Measurements from ENCODE around the gene INSR.

INSR gene

DNA sequence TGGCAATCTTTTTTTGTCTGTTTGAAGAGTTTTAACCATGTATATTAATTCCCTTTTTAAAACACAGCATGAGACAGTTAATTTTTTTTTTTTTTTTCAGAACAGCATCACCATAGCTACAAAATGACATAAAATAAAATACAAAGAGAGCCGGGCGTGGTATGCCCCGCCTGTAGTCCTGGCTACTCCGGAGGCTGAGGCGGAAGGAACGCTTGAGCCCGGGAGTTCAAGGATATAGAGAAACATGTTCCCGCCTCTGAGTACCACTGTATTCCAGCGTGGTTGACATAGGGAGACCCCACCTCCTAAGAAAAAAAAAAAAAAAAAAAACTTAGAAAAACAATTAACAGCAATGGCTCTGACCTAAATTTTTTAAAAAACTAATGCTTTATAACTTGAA, 10.0 kb upstream of the INSR start:
- TF ChIP-seq, protein P1, sequence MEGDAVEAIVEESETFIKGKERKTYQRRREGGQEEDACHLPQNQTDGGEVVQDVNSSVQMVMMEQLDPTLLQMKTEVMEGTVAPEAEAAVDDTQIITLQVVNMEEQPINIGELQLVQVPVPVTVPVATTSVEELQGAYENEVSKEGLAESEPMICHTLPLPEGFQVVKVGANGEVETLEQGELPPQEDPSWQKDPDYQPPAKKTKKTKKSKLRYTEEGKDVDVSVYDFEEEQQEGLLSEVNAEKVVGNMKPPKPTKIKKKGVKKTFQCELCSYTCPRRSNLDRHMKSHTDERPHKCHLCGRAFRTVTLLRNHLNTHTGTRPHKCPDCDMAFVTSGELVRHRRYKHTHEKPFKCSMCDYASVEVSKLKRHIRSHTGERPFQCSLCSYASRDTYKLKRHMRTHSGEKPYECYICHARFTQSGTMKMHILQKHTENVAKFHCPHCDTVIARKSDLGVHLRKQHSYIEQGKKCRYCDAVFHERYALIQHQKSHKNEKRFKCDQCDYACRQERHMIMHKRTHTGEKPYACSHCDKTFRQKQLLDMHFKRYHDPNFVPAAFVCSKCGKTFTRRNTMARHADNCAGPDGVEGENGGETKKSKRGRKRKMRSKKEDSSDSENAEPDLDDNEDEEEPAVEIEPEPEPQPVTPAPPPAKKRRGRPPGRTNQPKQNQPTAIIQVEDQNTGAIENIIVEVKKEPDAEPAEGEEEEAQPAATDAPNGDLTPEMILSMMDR (IDR thresholded peaks at IDR 0.05) = no peak
- no peaks in the 10 kb centered on the region for H3K36me3 ChIP-seq
- H3K27me3 ChIP-seq = no peaks in the 10 kb centered on the region
- no peak overlapping the region for H3K27ac ChIP-seq
- H3K4me3 ChIP-seq (ENCODE audit: low read depth in 1 of 2, low read length in 1 of 2) = no peak overlapping the region
- peaks cover 5 to 8% of the 10 kb centered on the region in 2 experiments for H3K4me1 ChIP-seq (ENCODE audit: control insufficient read depth in 1 of 2, insufficient read depth in 1 of 2, low read depth in 1 of 2, low read length in 1 of 2)
- H3K9me3 ChIP-seq = no peaks in the 10 kb centered on the region

DNA sequence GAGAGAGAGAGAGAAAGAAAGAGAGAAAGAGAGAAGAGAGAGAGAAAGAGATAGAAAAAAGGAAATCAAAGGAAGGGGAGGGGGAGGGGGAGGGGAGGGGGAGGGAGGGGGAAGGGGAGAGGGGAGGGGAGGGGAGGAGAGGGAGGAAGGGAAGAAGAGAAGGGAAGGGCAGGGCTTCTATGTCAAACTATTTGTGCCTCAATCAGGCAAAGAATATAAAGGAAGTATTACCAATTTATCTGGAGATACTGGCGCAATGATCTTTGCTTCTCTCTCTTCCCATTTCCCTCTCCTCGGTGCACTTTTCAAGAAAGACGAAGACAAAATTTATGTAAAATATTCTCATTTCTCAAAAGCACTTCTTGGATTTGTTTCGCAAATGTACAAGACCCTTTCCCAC, 9.3 kb upstream of the INSR start:
- TF ChIP-seq, protein P1 (IDR thresholded peaks at IDR 0.05) = no peak
- Histone ChIP-seq H3K4me3 (ENCODE audit: low read depth in 1 of 2, low read length in 1 of 2) (no peak overlapping the region), H3K9me3 (no peaks in the 10 kb centered on the region), H3K27ac (no peak overlapping the region), H3K36me3 (no peaks in the 10 kb centered on the region), H3K27me3 (no peaks in the 10 kb centered on the region), H3K4me1 (ENCODE audit: control insufficient read depth in 1 of 2, insufficient read depth in 1 of 2, low read depth in 1 of 2, low read length in 1 of 2) (peaks cover 5 to 8% of the 10 kb centered on the region in 2 experiments)

DNA sequence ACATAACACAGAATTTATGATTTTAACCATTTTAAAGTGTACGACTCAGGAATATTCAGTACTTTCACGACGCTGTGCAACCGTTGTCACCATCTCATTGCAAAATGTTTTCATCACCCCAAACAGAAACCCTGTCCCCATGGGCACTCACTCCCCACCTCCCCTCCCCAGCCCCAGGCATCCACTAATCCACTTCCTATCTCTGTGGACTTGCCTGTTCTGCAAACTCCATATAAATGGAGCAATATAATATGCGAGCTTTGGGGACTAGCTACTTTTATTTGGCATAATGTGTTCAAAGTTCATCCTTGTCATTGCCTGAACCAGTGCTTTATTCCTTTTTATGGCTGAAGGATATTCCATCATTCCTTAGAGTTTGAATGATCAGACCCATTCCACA, 7.3 kb upstream of the INSR start:
- no peak overlapping the region for H3K27ac ChIP-seq
- H3K36me3 ChIP-seq = no peaks in the 10 kb centered on the region
- no peak overlapping the region for H3K4me3 ChIP-seq (ENCODE audit: low read depth in 1 of 2, low read length in 1 of 2)
- peaks cover 5 to 8% of the 10 kb centered on the region in 2 experiments for H3K4me1 ChIP-seq (ENCODE audit: control insufficient read depth in 1 of 2, insufficient read depth in 1 of 2, low read depth in 1 of 2, low read length in 1 of 2)
- no peaks in the 10 kb centered on the region for H3K9me3 ChIP-seq
- no peaks in the 10 kb centered on the region for H3K27me3 ChIP-seq
- TF ChIP-seq, protein P1 (IDR thresholded peaks at IDR 0.05) = no peak

DNA sequence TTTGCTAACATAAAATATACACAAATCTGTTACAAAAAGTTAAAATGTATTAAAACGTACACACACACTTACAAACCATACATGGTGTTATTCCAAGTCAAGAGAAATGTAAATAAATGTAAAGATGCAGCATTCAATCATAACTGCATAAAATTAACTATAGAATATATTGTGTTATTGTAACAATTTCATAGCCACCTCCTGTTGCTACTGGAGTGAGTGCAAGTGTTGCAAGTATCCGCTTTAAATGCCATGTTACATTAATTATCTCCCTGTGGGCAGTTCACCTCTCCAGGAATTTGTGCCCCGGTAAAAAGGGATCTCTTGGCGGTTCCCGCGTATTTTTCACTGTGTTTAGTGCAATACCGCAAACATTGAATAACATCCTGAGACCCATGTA, 3.5 kb upstream of the INSR start:
- peaks cover 22 to 26% of the 10 kb centered on the region in 2 experiments for H3K4me1 ChIP-seq (ENCODE audit: control insufficient read depth in 1 of 2, insufficient read depth in 1 of 2, low read depth in 1 of 2, low read length in 1 of 2)
- no peak overlapping the region for H3K27ac ChIP-seq
- H3K4me3 ChIP-seq (ENCODE audit: low read depth in 1 of 2, low read length in 1 of 2) = no peak overlapping the region
- H3K9me3 ChIP-seq = no peaks in the 10 kb centered on the region
- H3K27me3 ChIP-seq = peaks cover 7% of the 10 kb centered on the region
- TF ChIP-seq, protein P1 (IDR thresholded peaks at IDR 0.05) = no peak
- H3K36me3 ChIP-seq = no peaks in the 10 kb centered on the region

DNA sequence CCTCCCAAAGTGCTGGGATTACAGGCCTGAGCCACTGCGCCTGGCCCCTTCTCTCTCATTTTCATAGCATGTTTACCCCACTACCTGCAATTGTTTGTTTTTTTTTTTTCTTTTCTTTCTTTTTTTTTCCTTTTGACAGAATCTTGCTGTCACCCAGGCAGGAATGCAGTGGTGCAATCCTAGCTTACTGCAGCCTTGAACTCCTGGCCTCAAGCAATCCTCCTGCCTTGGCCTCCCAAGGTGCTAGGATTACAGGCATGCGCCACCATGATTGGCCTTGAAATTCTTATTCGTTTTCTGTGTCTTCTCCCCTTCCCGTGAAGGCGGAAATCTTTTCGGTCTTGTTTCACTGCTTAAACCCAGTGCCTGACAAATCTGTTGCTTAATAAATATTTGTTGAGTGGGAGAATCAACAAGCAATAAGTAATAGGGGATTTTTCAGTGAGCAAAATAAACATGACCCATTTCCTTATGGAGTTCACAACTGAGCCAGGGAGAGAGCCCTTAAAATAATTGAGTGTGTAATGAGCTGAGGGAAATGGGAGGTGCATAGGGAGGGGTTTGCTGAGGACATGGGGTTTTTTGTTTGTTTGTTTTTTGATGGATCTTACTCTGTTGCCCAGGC, 1.8 kb upstream of the INSR start:
- no peak overlapping the region for H3K4me3 ChIP-seq (ENCODE audit: low read depth in 1 of 2, low read length in 1 of 2)
- H3K27ac ChIP-seq = no peak overlapping the region
- TF ChIP-seq, protein P1 (IDR thresholded peaks at IDR 0.05) = no peak
- no peaks in the 10 kb centered on the region for H3K9me3 ChIP-seq
- H3K27me3 ChIP-seq = peaks cover 7% of the 10 kb centered on the region
- no peaks in the 10 kb centered on the region for H3K36me3 ChIP-seq
- H3K4me1 ChIP-seq (ENCODE audit: control insufficient read depth in 1 of 2, insufficient read depth in 1 of 2, low read depth in 1 of 2, low read length in 1 of 2) = peaks cover 20 to 21% of the 10 kb centered on the region in 2 experiments
